Measurements from ENCODE around the gene CLEC2L.

CLEC2L gene

GRCh38 chr7:139523968-139524815, 707 bp downstream of the CLEC2L start:
- TF ChIP-seq USF1 (IDR thresholded peaks at IDR 0.05) = no peak
- TF ChIP-seq NFIC (IDR thresholded peaks at IDR 0.05) = no peak
- TF ChIP-seq FOXM1 (IDR thresholded peaks at IDR 0.05; ENCODE audit: borderline replicate concordance, low read depth) = no peak
- TF ChIP-seq MAX (IDR thresholded peaks at IDR 0.05) = no peak
- no peak for TF ChIP-seq YY1 (IDR thresholded peaks at IDR 0.05; ENCODE audit: low read depth)
- no peak for TF ChIP-seq EP300 (IDR thresholded peaks at IDR 0.05; ENCODE audit: borderline replicate concordance)
- TF ChIP-seq CREB1 (IDR thresholded peaks at IDR 0.05; ENCODE audit: low read depth) = no peak
- no peak for TF ChIP-seq TAF1 (IDR thresholded peaks at IDR 0.05; ENCODE audit: low read depth)
- no peak for TF ChIP-seq REST (IDR thresholded peaks at IDR 0.05; ENCODE audit: low read depth)
- TF ChIP-seq ZBTB7A (IDR thresholded peaks at IDR 0.05; ENCODE audit: low read depth) = no peak
- no peak for TF ChIP-seq TCF12 (IDR thresholded peaks at IDR 0.05; ENCODE audit: low read depth)
- no peak for TF ChIP-seq TEAD4 (IDR thresholded peaks at IDR 0.05)
- TF ChIP-seq CEBPB (IDR thresholded peaks at IDR 0.05) = no peak
- TF ChIP-seq RAD21 (IDR thresholded peaks at IDR 0.05; ENCODE audit: low read depth) = no peak
- TF ChIP-seq EGR1 (IDR thresholded peaks at IDR 0.05) = no peak

GRCh38 chr7:139525239-139525638, 1.8 kb downstream of the CLEC2L start:
- no peak for TF ChIP-seq TEAD4 (IDR thresholded peaks at IDR 0.05)
- no peak for TF ChIP-seq FOXM1 (IDR thresholded peaks at IDR 0.05; ENCODE audit: borderline replicate concordance, low read depth)
- no peak for TF ChIP-seq EGR1 (IDR thresholded peaks at IDR 0.05)
- no peak for TF ChIP-seq USF1 (IDR thresholded peaks at IDR 0.05)
- TF ChIP-seq CREB1 (IDR thresholded peaks at IDR 0.05; ENCODE audit: low read depth) = no peak

GRCh38 chr7:139525750-139526149, 2.3 kb downstream of the CLEC2L start:
- TF ChIP-seq EGR1 (IDR thresholded peaks at IDR 0.05) = no peak
- no peak for TF ChIP-seq YY1 (IDR thresholded peaks at IDR 0.05; ENCODE audit: low read depth)
- TF ChIP-seq NFIC (IDR thresholded peaks at IDR 0.05) = no peak

- no peak for TF ChIP-seq RAD21 (IDR thresholded peaks at IDR 0.05; ENCODE audit: low read depth)
- no peak for TF ChIP-seq CREB1 (IDR thresholded peaks at IDR 0.05; ENCODE audit: low read depth)
Observed at GRCh38 chr7:139526578-139527544, 3.4 kb downstream of the CLEC2L start.

- TF ChIP-seq EGR1 (IDR thresholded peaks at IDR 0.05) = no peak
- no peak for TF ChIP-seq YY1 (IDR thresholded peaks at IDR 0.05; ENCODE audit: low read depth)
- no peak for TF ChIP-seq REST (IDR thresholded peaks at IDR 0.05; ENCODE audit: low read depth)
Observed at GRCh38 chr7:139531094-139531493, 7.6 kb downstream of the CLEC2L start.

GRCh38 chr7:139532636-139533155, 9.2 kb downstream of the CLEC2L start:
- TF ChIP-seq REST (IDR thresholded peaks at IDR 0.05; ENCODE audit: low read depth) (no peak), FOXM1 (IDR thresholded peaks at IDR 0.05; ENCODE audit: borderline replicate concordance, low read depth) (no peak), CEBPB (IDR thresholded peaks at IDR 0.05) (no peak), YY1 (IDR thresholded peaks at IDR 0.05; ENCODE audit: low read depth) (no peak), TCF12 (IDR thresholded peaks at IDR 0.05; ENCODE audit: low read depth) (no peak), TEAD4 (IDR thresholded peaks at IDR 0.05) (no peak), EGR1 (IDR thresholded peaks at IDR 0.05) (no peak)

Measured in Ishikawa (cell line).